Mucosa of gallbladder (tissue), 1 donor: ENCODE results near the gene MBIP. TPM values are rescaled to one million over a fixed set of nuclear protein-coding genes. Genes with fewer than 3 reads are reported as not detected.

Experiments used
- DNase-seq: peaks from one replicate; pipeline ENCODE4 v3.0.0-alpha.2; 2020; ENCODE audit warnings: low spot score
- total RNA-seq: library from RNA; stranded (reverse); gene quantifications from one replicate; pipeline ENCODE4 v1.2.1, GENCODE V29; 2021
- donor health status: DM: no; HTN: no; CAD: no.

The MBIP gene
- total RNA-seq, 1 donor from 2014 or later, result 15.5 TPM

GRCh38 chr14:36313206-36313605 is 7.2 kb downstream of the MBIP start:
- DNase-seq, result no peak

DNA sequence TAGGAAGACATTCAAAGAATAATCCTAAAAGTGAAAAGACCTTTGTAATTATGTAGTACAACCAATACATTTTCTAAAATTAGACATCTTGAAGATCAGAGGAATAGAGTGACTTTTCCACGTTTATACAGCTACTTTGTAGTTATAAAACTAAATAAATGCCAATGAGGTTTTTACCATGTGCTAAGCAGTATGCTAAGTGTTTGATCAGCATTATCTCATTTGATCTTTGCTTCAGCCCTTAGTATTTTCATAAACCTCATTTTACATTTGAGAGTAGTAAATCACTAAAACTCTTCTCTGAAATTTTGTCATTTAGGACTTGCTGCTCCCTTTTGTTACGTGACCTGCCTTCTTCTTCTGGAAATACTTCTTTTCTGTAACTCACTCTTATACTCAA is 13.6 kb downstream of the MBIP start:
- DNase-seq, result no peak

- no peak for DNase-seq
Observed at GRCh38 chr14:36304895-36305294, 15.5 kb downstream of the MBIP start.

DNA sequence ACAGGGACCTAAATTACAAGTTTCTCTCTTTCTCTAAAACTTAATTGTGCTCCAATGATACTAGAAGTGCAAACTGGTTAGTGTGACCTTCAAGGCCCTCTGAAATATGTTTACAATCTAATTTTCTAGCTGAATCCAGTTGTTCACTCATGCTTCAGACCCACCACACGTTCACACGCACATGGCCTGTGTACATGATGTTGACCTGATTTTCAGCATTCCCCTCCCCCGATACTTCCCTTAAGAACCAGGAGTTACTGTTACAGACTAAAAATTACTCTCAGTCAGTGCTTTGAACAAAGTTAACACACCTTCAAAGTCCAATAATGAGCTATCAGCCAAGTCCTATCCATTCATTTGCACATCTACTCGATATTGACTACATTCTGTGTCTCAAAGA is 16.5 kb downstream of the MBIP start:
- DNase-seq, result no peak

DNA sequence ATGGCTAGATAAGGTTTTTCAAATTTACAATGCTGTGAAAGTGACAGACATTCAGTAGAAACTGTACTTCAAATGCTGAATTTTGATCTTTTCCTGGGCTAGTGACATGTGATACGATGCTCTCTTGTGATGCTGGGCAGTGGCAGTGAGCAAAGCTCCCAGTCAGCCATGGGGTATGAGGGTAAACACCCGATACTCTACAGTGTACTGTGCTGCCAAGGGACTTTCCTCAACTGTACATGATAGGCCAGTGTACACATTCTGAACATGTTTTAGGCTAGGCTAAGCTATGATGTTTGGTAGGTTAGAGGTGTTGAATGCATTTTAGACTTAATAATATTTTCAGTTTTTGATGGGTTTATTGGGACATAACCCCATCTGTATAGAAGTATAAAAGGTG is 17.6 kb downstream of the MBIP start:
- DNase-seq, result no peak

DNA sequence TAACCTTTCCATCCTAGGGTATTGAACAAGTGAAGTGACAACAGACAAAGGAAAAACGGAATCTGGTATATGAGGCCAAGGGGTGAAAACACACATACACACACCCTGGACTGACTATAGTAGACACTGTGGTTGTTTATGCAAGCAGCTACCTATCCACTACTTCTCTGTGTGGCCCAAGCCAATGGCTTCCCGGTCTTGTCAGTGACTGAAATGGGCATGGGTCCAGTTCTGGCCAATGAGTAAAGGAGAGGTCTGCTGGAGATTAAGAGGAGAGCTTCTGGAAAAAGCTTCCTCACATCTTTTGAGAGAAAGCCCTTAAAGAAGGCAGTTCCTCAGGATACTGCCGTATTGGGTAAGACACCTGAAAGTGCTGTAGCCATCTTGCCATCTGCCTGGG is 19.3 kb downstream of the MBIP start:
- DNase-seq, result no peak

DNA sequence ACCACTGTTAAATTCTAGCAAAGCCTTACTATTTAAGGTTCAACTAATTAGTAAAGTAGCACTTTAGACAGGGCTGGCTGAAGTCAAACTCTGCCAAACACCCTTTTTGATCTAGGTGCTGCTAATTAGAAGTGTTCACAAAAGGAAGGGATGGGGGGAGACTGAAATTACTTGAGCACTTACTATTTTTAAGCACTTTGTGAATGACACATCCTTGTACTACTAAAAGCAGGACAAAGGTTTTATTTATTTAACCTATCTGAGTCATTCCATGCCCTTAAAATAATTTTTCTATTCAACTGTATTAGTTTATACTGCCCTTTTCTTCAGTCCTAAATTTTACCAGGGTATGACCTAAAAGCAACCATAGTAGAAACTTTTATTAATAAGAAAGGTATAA is 20.1 kb downstream of the MBIP start:
- DNase-seq, result no peak

DNA sequence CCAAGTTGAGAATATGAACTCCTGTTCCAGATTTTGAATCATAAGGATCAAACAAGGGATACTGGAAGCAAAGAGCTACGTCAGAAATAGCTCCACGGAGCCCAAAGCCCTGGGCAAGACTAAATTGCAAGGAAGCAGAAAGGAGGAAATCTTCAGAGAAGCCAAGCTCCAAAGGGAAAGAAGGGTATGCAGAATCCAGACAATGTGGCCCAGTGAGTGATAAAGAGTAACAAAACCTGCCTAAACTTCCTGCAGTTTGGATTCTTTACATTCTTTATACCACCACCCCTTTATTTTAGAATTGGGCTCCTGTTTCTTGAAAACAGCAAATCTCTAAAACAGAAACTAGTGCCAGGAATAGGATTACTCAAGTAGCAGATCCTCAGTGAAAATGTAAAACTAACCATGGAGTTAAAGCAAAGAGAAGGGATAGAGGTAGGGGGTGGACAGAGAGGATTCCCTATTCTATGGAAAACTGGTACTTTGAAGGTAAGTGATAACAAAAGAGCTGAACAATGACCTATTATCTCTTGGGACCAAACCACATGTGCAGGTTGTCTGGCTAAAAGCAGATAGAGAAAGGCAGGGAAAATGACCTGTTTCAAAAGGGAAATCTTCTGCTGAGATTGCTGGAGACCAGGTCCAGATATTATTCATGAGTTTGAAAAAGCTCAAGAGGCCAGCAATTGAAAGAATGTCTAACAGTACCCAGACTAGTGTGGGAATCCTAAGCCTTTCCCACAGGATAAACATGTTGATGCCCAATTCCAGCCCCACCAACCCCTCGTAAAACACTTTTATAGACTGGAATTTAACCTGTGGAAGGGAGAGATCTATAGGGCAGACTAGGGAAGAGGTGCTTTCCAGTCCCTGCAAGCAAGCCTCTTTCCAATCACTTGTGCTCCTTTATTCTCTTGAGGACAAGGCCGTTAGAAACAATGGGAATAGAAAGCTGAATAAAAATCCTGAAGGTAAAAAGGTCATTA is 24.5 kb downstream of the MBIP start:
- DNase-seq, result no peak

- no peak for DNase-seq
Observed at GRCh38 chr14:36294543-36294942, 25.9 kb downstream of the MBIP start.

GRCh38 chr14:36293824-36294223 is 26.6 kb downstream of the MBIP start:
- no peak for DNase-seq

GRCh38 chr14:36289954-36290353 is 30.5 kb downstream of the MBIP start:
- DNase-seq, result no peak

DNA sequence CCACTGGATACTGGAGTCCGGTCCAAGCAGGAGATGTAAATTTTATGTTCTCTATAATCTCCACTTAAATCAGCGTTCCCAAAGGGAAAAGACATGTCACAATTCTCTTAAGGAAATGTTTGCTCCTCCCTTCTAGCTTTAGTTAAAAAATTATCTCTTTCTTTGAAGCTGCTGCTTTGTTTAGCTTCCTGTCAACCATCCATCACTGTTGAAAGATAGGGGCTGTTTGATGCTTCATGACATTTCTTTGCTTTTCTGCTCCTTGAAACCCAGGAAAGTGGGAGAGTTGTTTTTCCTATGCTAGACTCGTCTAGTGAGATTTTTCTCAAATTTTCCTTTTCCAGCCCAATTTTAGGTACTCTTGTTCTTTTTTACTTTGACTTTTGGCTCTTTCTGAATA is 31.9 kb downstream of the MBIP start:
- DNase-seq, result no peak

GRCh38 chr14:36284971-36285595 is 35.4 kb downstream of the MBIP start:
- no peak for DNase-seq

GRCh38 chr14:36281309-36281708 is 39.1 kb downstream of the MBIP start:
- no peak for DNase-seq

GRCh38 chr14:36279306-36280190 is 40.9 kb downstream of the MBIP start:
- no peak for DNase-seq

DNA sequence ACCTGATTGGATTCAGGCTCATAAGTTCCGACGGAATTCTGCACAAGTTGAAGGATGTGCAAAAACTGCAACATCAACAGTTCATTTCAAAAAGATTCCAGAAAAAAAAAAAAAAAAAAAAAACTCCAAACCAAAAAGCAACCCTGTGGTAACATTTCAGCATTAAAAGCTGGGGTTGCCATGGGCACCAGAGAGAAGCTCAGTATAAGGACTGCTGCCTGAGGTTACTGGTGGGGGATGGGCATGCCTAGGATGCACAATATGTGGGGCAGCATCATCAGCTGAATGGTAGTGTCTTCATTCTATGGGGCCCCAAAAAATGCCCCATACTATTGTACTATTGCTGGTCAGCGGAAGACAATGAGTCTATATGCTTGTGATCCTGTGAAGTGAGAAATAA is 44.7 kb downstream of the MBIP start:
- DNase-seq, result no peak

- no peak for DNase-seq
Observed at GRCh38 chr14:36271939-36272907, 48.2 kb downstream of the MBIP start.

- DNase-seq, result no peak
Observed at GRCh38 chr14:36271222-36271621, 49.2 kb downstream of the MBIP start.

GRCh38 chr14:36270191-36270590 is 50.2 kb downstream of the MBIP start:
- no peak for DNase-seq

DNA sequence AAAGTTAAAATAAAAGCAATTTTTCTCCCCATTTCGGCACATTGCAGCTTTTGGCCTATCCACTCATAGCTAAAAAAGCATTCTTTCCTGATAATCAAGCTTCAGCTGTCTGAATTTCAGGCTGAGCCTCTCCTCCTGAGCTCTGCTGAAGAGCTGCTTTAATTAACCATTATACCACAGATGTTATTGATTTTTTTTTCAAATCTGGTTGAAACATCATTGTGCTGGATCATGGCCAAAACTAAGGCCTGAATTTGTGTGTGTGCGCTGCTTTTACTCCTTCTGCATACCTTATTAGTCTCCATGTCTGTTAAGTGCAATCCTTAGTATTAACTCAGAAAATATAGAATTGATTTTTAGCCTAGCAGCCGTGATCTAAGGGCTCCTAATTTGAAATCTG is 52.3 kb downstream of the MBIP start:
- no peak for DNase-seq

DNA sequence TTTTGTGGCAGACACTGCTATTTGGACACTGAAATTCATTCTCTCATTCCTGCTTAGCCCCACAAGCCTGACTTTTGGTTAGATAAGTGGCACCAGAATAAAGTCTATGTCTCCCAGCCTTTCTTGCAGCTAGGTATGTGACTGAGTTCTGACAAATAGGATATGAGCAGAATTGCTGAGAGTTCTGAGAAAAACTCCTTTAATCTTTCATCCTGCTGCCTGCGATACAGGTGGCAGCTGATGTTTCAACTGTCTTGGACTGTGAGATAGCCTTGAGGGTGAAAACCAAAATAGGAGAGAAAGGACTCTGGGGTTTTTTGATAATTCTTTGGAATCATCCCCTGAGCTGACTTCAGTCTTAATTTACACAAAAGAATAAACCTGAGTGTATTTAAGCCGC is 55.8 kb downstream of the MBIP start:
- DNase-seq, result no peak
